Measurements from ENCODE around the gene CTNND2.
"Not testable (repeated sequence)": the region's sequence is repeated elsewhere in the genome, so short reads cannot be mapped to it uniquely, and the experiment has no call there.

CTNND2 gene

GRCh38 chr5:11146171-11146570 is 758.1 kb downstream of the CTNND2 start:
- no peak for DNase-seq

GRCh38 chr5:11143456-11144267 is 760.6 kb downstream of the CTNND2 start:
- no peak for DNase-seq

- no peak for DNase-seq
These were observed 764.9 kb downstream of the CTNND2 start for GRCh38 chr5:11139217-11139865.

- DNase-seq: no peak
These were observed 774.1 kb downstream of the CTNND2 start for GRCh38 chr5:11130131-11130530.

- DNase-seq: no peak
These were observed 776.2 kb downstream of the CTNND2 start for GRCh38 chr5:11128021-11128420.

GRCh38 chr5:11126844-11127243 is 777.4 kb downstream of the CTNND2 start:
- DNase-seq: no peak

GRCh38 chr5:11121885-11122284 is 782.4 kb downstream of the CTNND2 start:
- DNase-seq: no peak

- no peak for DNase-seq
These were observed 794.1 kb downstream of the CTNND2 start for GRCh38 chr5:11110128-11110527.

- DNase-seq: no peak
These were observed 798.5 kb downstream of the CTNND2 start for GRCh38 chr5:11105696-11106095.

GRCh38 chr5:11104651-11105112 is 799.6 kb downstream of the CTNND2 start:
- no peak for DNase-seq

GRCh38 chr5:11104210-11104609 is 800.0 kb downstream of the CTNND2 start:
- DNase-seq: no peak

- DNase-seq: no peak
These were observed 820.1 kb downstream of the CTNND2 start for GRCh38 chr5:11084111-11084510.

GRCh38 chr5:11082404-11082945 is 821.8 kb downstream of the CTNND2 start:
- DNase-seq: no peak

- DNase-seq: no peak
These were observed 827.2 kb downstream of the CTNND2 start for GRCh38 chr5:11076945-11077613.

- DNase-seq: no peak
These were observed 829.0 kb downstream of the CTNND2 start for GRCh38 chr5:11075035-11075805.

GRCh38 chr5:11072568-11072967 is 831.7 kb downstream of the CTNND2 start:
- DNase-seq: no peak

GRCh38 chr5:11072076-11072475 is 832.2 kb downstream of the CTNND2 start:
- DNase-seq: no peak

GRCh38 chr5:11069041-11069440 is 835.2 kb downstream of the CTNND2 start:
- DNase-seq: no peak

GRCh38 chr5:11065723-11066122 is 838.5 kb downstream of the CTNND2 start:
- DNase-seq: not testable (repeated sequence)

GRCh38 chr5:11064763-11065450 is 839.3 kb downstream of the CTNND2 start:
- no peak for DNase-seq

- no peak for DNase-seq
These were observed 841.8 kb downstream of the CTNND2 start for GRCh38 chr5:11062397-11062796.

GRCh38 chr5:11056560-11056959 is 847.7 kb downstream of the CTNND2 start:
- DNase-seq: no peak
